ENCODE data around the gene C16orf96. TPM values are rescaled to one million over a fixed set of nuclear protein-coding genes. Genes with fewer than 3 reads are reported as not detected.

Gene C16orf96
- polyA plus RNA-seq, 1 experiment = not detected

GRCh38 chr16:4591191-4591590 lies 35.1 kb downstream of the C16orf96 start:
- ChIA-PET POLR2A (no interaction called here), CTCF (interaction anchor here (0.7 kb wide), 1 partner anchor 43 kb away, joined by 4 read pairs; no protein-coding TSS in a partner anchor)
- Histone ChIP-seq H3K4me3 (ENCODE audit: low read depth, low read length) (no peak overlapping the region), H3K27ac (ENCODE audit: low read depth, low read length) (no peak overlapping the region), H3K27me3 (ENCODE audit: control insufficient read depth, insufficient read depth, low read length) (peaks cover 32% of the 10 kb centered on the region), H3K9me3 (ENCODE audit: control insufficient read depth, insufficient read depth, low read length) (peaks cover 13% of the 10 kb centered on the region)
- no peak for TF ChIP-seq CTCF (IDR thresholded peaks at IDR 0.05; ENCODE audit: low read depth, low read length)
- DNase-seq (ENCODE audit: low read depth, low spot score) = no peak

GRCh38 chr16:4591706-4592470 lies 35.7 kb downstream of the C16orf96 start:
- ChIA-PET POLR2A (no interaction called here), CTCF (interaction anchor here (0.7 kb wide), 1 partner anchor 43 kb away, joined by 4 read pairs; no protein-coding TSS in a partner anchor)
- peaks cover 32% of the 10 kb centered on the region for H3K27me3 ChIP-seq (ENCODE audit: control insufficient read depth, insufficient read depth, low read length)
- no peak overlapping the region for H3K27ac ChIP-seq (ENCODE audit: low read depth, low read length)
- no peak for DNase-seq (ENCODE audit: low read depth, low spot score)
- no peak for TF ChIP-seq CTCF (IDR thresholded peaks at IDR 0.05; ENCODE audit: low read depth, low read length)
- peaks cover 13% of the 10 kb centered on the region for H3K9me3 ChIP-seq (ENCODE audit: control insufficient read depth, insufficient read depth, low read length)
- H3K4me3 ChIP-seq (ENCODE audit: low read depth, low read length) = no peak overlapping the region

GRCh38 chr16:4593086-4593485 lies 36.9 kb downstream of the C16orf96 start:
- peaks cover 32% of the 10 kb centered on the region for H3K27me3 ChIP-seq (ENCODE audit: control insufficient read depth, insufficient read depth, low read length)
- peaks cover 9% of the 10 kb centered on the region for H3K9me3 ChIP-seq (ENCODE audit: control insufficient read depth, insufficient read depth, low read length)
- DNase-seq (ENCODE audit: low read depth, low spot score) = no peak
- H3K27ac ChIP-seq (ENCODE audit: low read depth, low read length) = no peak overlapping the region
- ChIA-PET POLR2A (no interaction called here), CTCF (no interaction called here)
- no peak for TF ChIP-seq CTCF (IDR thresholded peaks at IDR 0.05; ENCODE audit: low read depth, low read length)
- no peak overlapping the region for H3K4me3 ChIP-seq (ENCODE audit: low read depth, low read length)

- POLR2A ChIA-PET = interaction anchor here (0.6 kb wide), 1 partner anchor 56 kb away, joined by 5 read pairs; the partner anchor contains the start of gene CDIP1
- TF ChIP-seq CTCF (IDR thresholded peaks at IDR 0.05; ENCODE audit: low read depth, low read length) = no peak
Measured at GRCh38 chr16:4594433-4595410, 38.6 kb downstream of the C16orf96 start.

More at GRCh38 chr16:4594433-4595410, 38.6 kb downstream of the C16orf96 start:
- no peak for DNase-seq (ENCODE audit: low read depth, low spot score)
- CTCF ChIA-PET = interaction anchor here (1.5 kb wide), 1 partner anchor 9 kb away, joined by 5 read pairs; no protein-coding TSS in a partner anchor
- Histone ChIP-seq H3K4me3 (ENCODE audit: low read depth, low read length) (no peak overlapping the region), H3K9me3 (ENCODE audit: control insufficient read depth, insufficient read depth, low read length) (no peaks in the 10 kb centered on the region; the same call in 1 of the 2 replicates), H3K27me3 (ENCODE audit: control insufficient read depth, insufficient read depth, low read length) (peaks cover 37% of the 10 kb centered on the region), H3K27ac (ENCODE audit: low read depth, low read length) (no peak overlapping the region)

Measured in AG04450 (cell line).